IMR-90 (cell line): ENCODE measurements around the gene POLR3GL.

ENCODE experiments used
- FOS ChIP-seq: fragments of 150-350 bp; IDR thresholded peaks from 2 replicates; pipeline ENCODE4 v1.6.1; 2016; ENCODE audit warnings: low read depth, low read length
- POLR2A ChIP-seq: IDR thresholded peaks from 2 replicates; pipeline ENCODE4 v1.6.1; 2012; ENCODE audit warnings: mild to moderate bottlenecking, low read depth, low read length

DNA sequence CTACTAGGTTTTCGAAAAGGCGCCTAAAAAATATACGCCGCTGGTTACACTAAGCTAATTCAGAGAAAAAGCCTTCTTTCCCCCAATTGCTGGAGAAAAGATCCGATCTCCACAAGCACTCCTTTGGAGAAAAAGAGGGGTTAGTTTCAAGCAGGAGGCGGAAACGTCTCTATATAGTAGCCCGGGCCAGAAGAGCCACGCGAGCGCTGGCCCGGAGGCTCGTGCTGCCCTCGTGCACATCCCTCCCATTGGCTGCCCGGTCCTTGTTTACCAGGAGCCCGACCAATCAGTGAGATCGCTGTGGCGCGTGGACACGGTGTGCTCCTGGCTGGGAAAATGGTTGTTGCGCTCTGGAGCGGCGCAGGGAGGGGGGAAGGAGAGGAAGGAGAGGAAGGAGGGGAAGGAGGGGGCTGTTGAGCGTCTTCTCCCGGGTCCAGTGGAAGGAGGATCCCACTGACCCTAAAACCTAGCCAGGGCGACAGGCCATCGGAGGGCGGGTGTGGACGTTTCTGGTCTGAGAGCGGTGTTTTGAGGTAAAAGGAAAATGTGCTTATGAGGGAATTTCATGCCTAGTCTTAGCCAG is 32.0 kb downstream of the POLR3GL start, which contains the start of gene TXNIP:
- TF ChIP-seq POLR2A: peak; percentile 97
- TF ChIP-seq FOS: peak; percentile 58; the same call in 1 of the 2 replicates
